IMR-90 (cell line): ENCODE results near the gene CAMK2B. TPM values are rescaled to one million over a fixed set of nuclear protein-coding genes. Genes with fewer than 3 reads are reported as not detected.

Experiments used
- ATAC-seq: fragments of 200-7000 bp; cut with Tn5 transposase; 2 replicates; pipeline ENCODE4 v1.9.1; 2020; ENCODE audit warnings: low read depth, mild to moderate bottlenecking, moderate library complexity
- BruUV-seq: library from RNA; stranded (reverse); fragments of 400-500 nt; replicated peaks from 2 replicates; lab custom pipeline; 2021; lab: Mats Ljungman, UMichigan
- CTCF ChIA-PET: fragments of 300-600 bp; formaldehyde crosslinking; extraction: SDS; loops from one replicate; lab custom pipeline; 2021; ENCODE audit warnings: antibody characterized with exemption; lab: Yijun Ruan, JAX
- POLR2A ChIA-PET: fragments of 300-600 bp; sonication (Branson Sonifier 250); formaldehyde crosslinking; loops from one replicate; lab custom pipeline; 2022; ENCODE audit warnings: antibody characterized with exemption; ENCODE audit not compliant: unreplicated experiment; lab: Charles Lee
- DNase-seq: peaks from one replicate; pipeline ENCODE4 v3.0.0; 2013
- H2AFZ ChIP-seq: replicated peaks from 2 replicates; pipeline ENCODE3; 2013; ENCODE audit warnings: low read length, mild to moderate bottlenecking; ENCODE audit not compliant: poor library complexity
- H2AK5ac ChIP-seq: 2 replicates; pipeline ENCODE4 v1.6.1; 2013; ENCODE audit warnings: low read depth, low read length, inconsistent platforms
- H2AK9ac ChIP-seq: replicated peaks from 2 replicates; pipeline ENCODE3; 2013; ENCODE audit warnings: mild to moderate bottlenecking, low read depth, low read length, moderate library complexity; ENCODE audit not compliant: poor library complexity
- H2BK120ac ChIP-seq: 2 replicates; pipeline ENCODE4 v1.6.1; 2013; ENCODE audit warnings: low read depth, low read length, inconsistent platforms
- H2BK15ac ChIP-seq: 3 replicates; pipeline ENCODE4 v1.6.1; 2013; ENCODE audit warnings: low read depth, low read length, inconsistent platforms
- H2BK20ac ChIP-seq: 2 replicates; pipeline ENCODE4 v1.6.1; 2013; ENCODE audit warnings: low read depth, mild to moderate bottlenecking, inconsistent platforms, low read length, moderate library complexity
- H2BK5ac ChIP-seq: 2 replicates; pipeline ENCODE4 v1.6.1; 2013; ENCODE audit warnings: mild to moderate bottlenecking, low read depth, low read length, inconsistent platforms; ENCODE audit not compliant: poor library complexity, severe bottlenecking
- H3K14ac ChIP-seq: replicated peaks from 2 replicates; pipeline ENCODE4 v1.6.1; 2013; ENCODE audit warnings: low read depth, low read length, inconsistent platforms
- H3K18ac ChIP-seq: 2 replicates; pipeline ENCODE4 v1.6.1; 2013; ENCODE audit warnings: low read depth, low read length, control low read depth
- H3K23ac ChIP-seq: 2 replicates; pipeline ENCODE4 v1.6.1; 2013; ENCODE audit warnings: low read depth, low read length, inconsistent platforms
- H3K27ac ChIP-seq: 2 replicates; pipeline ENCODE4 v1.5.1; 2013; ENCODE audit warnings: mild to moderate bottlenecking, control low read depth, low read length; ENCODE audit not compliant: insufficient read depth
- H3K27me3 ChIP-seq: 2 replicates; pipeline ENCODE4 v1.6.1; 2013; ENCODE audit warnings: low read length; ENCODE audit not compliant: control insufficient read depth, insufficient read depth
- H3K36me3 ChIP-seq: 2 replicates; pipeline ENCODE4 v1.6.1; 2013; ENCODE audit warnings: low read length, mixed read lengths; ENCODE audit not compliant: control insufficient read depth, insufficient read depth
- H3K4ac ChIP-seq: 2 replicates; pipeline ENCODE4 v1.6.1; 2013; ENCODE audit warnings: low read depth, low read length, inconsistent platforms
- H3K4me1 ChIP-seq: 2 replicates; pipeline ENCODE4 v1.6.1; 2013; ENCODE audit warnings: low read length, mixed read lengths; ENCODE audit not compliant: control insufficient read depth, insufficient read depth
- H3K4me2 ChIP-seq: 2 replicates; pipeline ENCODE4 v1.6.1; 2013; ENCODE audit warnings: low read depth, mild to moderate bottlenecking, control low read depth, low read length, moderate library complexity
- H3K4me3 ChIP-seq: 2 replicates; pipeline ENCODE4 v1.5.1; 2013; ENCODE audit warnings: low read depth, mild to moderate bottlenecking, control low read depth, low read length, moderate library complexity; ENCODE audit not compliant: insufficient read depth
- H3K56ac ChIP-seq: 2 replicates; pipeline ENCODE4 v1.6.1; 2013; ENCODE audit warnings: low read length, inconsistent platforms; ENCODE audit not compliant: insufficient read depth; ENCODE audit errors: extremely low read depth
- H3K79me1 ChIP-seq, 2 experiments: 2 replicates each; pipeline ENCODE4 v1.6.1; 2013; ENCODE audit warnings: low read length in 2 of 2, inconsistent platforms in 1 of 2, low read depth in 1 of 2
- H3K9ac ChIP-seq: 2 replicates; pipeline ENCODE4 v1.6.1; 2013; ENCODE audit warnings: low read depth, low read length, control low read depth
- H3K9me1 ChIP-seq: 2 replicates; pipeline ENCODE4 v1.6.1; 2013; ENCODE audit warnings: low read length, inconsistent platforms; ENCODE audit not compliant: insufficient read depth
- H3K9me3 ChIP-seq: 2 replicates; pipeline ENCODE4 v1.6.1; 2013; ENCODE audit warnings: low read length; ENCODE audit not compliant: control insufficient read depth, insufficient read depth
- H4K20me1 ChIP-seq: 2 replicates; pipeline ENCODE4 v1.6.1; 2013; ENCODE audit warnings: low read length, inconsistent platforms; ENCODE audit not compliant: insufficient read depth
- H4K5ac ChIP-seq: 2 replicates; pipeline ENCODE4 v1.6.1; 2013; ENCODE audit warnings: mild to moderate bottlenecking, low read depth, low read length, control low read depth
- H4K8ac ChIP-seq, 2 experiments: 2 replicates each; pipeline ENCODE4 v1.6.1; 2013; ENCODE audit warnings: low read depth in 2 of 2, low read length in 2 of 2, control low read depth in 1 of 2, inconsistent platforms in 1 of 2
- H4K91ac ChIP-seq: 2 replicates; pipeline ENCODE4 v1.6.1; 2013; ENCODE audit warnings: low read depth, low read length, inconsistent platforms; ENCODE audit not compliant: insufficient read depth
- BHLHE40 ChIP-seq: fragments of 150-350 bp; IDR thresholded peaks from 2 replicates; pipeline ENCODE4 v1.6.1; 2016; ENCODE audit warnings: mild to moderate bottlenecking, low read depth, low read length
- CHD1 ChIP-seq: IDR thresholded peaks from 2 replicates; pipeline ENCODE4 v1.6.1; 2012; ENCODE audit warnings: low read depth, low read length, improper control_type of control experiment
- CTCF ChIP-seq: conservative IDR thresholded peaks from 2 replicates; pipeline ENCODE4 v1.5.1; 2012; ENCODE audit warnings: mild to moderate bottlenecking, low read depth, low read length, improper control_type of control experiment
- MXI1 ChIP-seq: IDR thresholded peaks from 2 replicates; pipeline ENCODE4 v1.6.1; 2012; ENCODE audit warnings: low read depth, mild to moderate bottlenecking, low read length, moderate library complexity, borderline replicate concordance
- RCOR1 ChIP-seq: IDR thresholded peaks from 2 replicates; pipeline ENCODE4 v1.6.1; 2012; ENCODE audit warnings: mild to moderate bottlenecking, low read length, improper control_type of control experiment; ENCODE audit not compliant: insufficient replicate concordance
- WGBS, 2 experiments: methylation state at CpG; one replicate each; pipeline versions ENCODE4 v1.1.5 to v1.1.7; 2013; ENCODE audit warnings: missing lambda C conversion rate in 2 of 2; ENCODE audit not compliant: insufficient read length in 1 of 2; ENCODE audit errors: extremely low coverage in 2 of 2; 5-methylcytosine and 5-hydroxymethylcytosine counted together
- dilution Hi-C: fragments of 300-500 bp; cut with HindIII; formaldehyde crosslinking; loops from one replicate; pipeline ENCODE4 v1.14.3; 2018; ENCODE audit warnings: low sequenced_read_pairs; ENCODE audit not compliant: unreplicated experiment
- in situ Hi-C: fragments of 300-500 bp; cut with MboI; formaldehyde crosslinking; loops from 3 replicates; pipeline ENCODE4 v1.14.3; 2019; ENCODE audit warnings: low sequenced_read_pairs, inconsistent platforms, mixed read lengths
- intact Hi-C: fragments of 100-400 bp; cut with micrococcal nuclease; formaldehyde crosslinking; loops from 2 replicates; pipeline ENCODE4 v1.10.0; 2022
- polyA plus RNA-seq, 3 experiments: library from polyadenylated mRNA; depleted of rRNA; stranded (reverse); fragments of >200 nt; gene quantifications; 2 replicates each; pipeline ENCODE4 v1.2.3, GENCODE V29; 2012; ENCODE audit warnings: low replicate concordance in 1 of 3
- total RNA-seq: library from RNA; depleted of rRNA; stranded (reverse); fragments of >200 nt; gene quantifications from 2 replicates; pipeline ENCODE4 v1.2.3, GENCODE V29; 2012

CAMK2B gene
- total and polyA plus RNA-seq, 2 of the 4 experiments (the other 2 are of a cell fraction): 0.18 to 0.36 TPM

GRCh38 chr7:44265728-44266127 lies 59.7 kb downstream of the CAMK2B start:
- no peak overlapping the region for H3K18ac ChIP-seq
- H3K56ac ChIP-seq: no peak overlapping the region
- no peak overlapping the region for H4K8ac ChIP-seq
- H3K9me3 ChIP-seq: no peaks in the 10 kb centered on the region
- in situ Hi-C loops (no loop called here), intact Hi-C loops (no loop called here), dilution Hi-C loops (no loop called here)
- H4K20me1 ChIP-seq: no peaks in the 10 kb centered on the region
- no peak overlapping the region for H2AFZ ChIP-seq
- no peaks in the 10 kb centered on the region for H3K4me1 ChIP-seq
- H3K4ac ChIP-seq: no peak overlapping the region
- no peak overlapping the region for H3K9ac ChIP-seq
- H3K27ac ChIP-seq: no peak overlapping the region
- ATAC-seq (no peak), DNase-seq (no peak)
- no peaks in the 10 kb centered on the region for H3K9me1 ChIP-seq
- H2BK15ac ChIP-seq: no peak overlapping the region
- no peak overlapping the region for H3K4me3 ChIP-seq
- H2AK5ac ChIP-seq: no peak overlapping the region
- H4K91ac ChIP-seq: no peak overlapping the region
- H3K36me3 ChIP-seq: no peaks in the 10 kb centered on the region
- WGBS, 2 experiments: no CpG with 5 or more reads among the region's 8 CpGs
- H3K4me2 ChIP-seq: no peak overlapping the region
- no peak overlapping the region for H2BK20ac ChIP-seq
- TF ChIP-seq RCOR1: no peak
- no peak for TF ChIP-seq CTCF
- no peak for TF ChIP-seq MXI1
- TF ChIP-seq CHD1: no peak
- TF ChIP-seq BHLHE40: no peak
- H2BK5ac ChIP-seq: no peak overlapping the region
- H3K23ac ChIP-seq: no peak overlapping the region
- no peak overlapping the region for H2AK9ac ChIP-seq
- no peak overlapping the region for H3K14ac ChIP-seq
- ChIA-PET POLR2A (no interaction called here), CTCF (no interaction called here)
- H2BK120ac ChIP-seq: no peak overlapping the region
- BruUV-seq: no TSS peak
- no peaks in the 10 kb centered on the region for H3K79me1 ChIP-seq
- peaks cover 59% of the 10 kb centered on the region for H3K27me3 ChIP-seq
- H4K5ac ChIP-seq: no peak overlapping the region
